Measurements from ENCODE around the gene LCN10. TPM values are rescaled to one million over a fixed set of nuclear protein-coding genes. Genes with fewer than 3 reads are reported as not detected.

Gene LCN10
- total and polyA plus RNA-seq, 9 of the 15 experiments (the other 6 are each of a cell fraction or from before 2014, with no cell fraction given): 0.10 to 0.21 (median 0.14) TPM; not detected in 6

DNA sequence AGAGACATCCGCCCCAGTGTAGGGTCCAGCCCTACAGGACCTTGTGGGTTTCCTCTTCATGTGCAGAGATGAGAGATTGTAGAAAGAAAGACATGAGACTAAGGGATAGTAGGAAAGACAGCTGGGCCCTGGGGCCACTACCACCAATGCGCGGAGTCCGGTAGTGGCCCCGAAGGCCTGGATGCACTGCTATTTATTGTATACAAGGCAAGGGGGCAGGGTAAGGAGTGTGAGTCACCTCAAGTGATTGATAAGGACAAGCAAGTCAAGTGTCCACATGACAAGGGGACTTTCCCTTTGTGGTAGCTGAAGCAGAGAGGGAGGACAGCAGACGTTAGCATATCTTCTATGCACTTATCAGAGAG is 42.2 kb upstream of the LCN10 start (continued):
- TF ChIP-seq MYNN (IDR thresholded peaks at IDR 0.05) (no peak), MYNN (CRISPR knock-in tag; IDR thresholded peaks at IDR 0.05) (no peak), HNRNPLL (IDR thresholded peaks at IDR 0.05; ENCODE audit: low read depth, low read length, poor library complexity, severe bottlenecking) (no peak), YBX1 (IDR thresholded peaks at IDR 0.05) (no peak), FOXM1 (IDR thresholded peaks at IDR 0.05; ENCODE audit: low read depth) (peak; percentile 32; the same call in 1 of the 2 replicates), FOXM1 (CRISPR knock-in tag; IDR thresholded peaks at IDR 0.05; ENCODE audit: low read depth) (no peak), ZNF124 (CRISPR knock-in tag; IDR thresholded peaks at IDR 0.05) (no peak), EWSR1 (IDR thresholded peaks at IDR 0.05; ENCODE audit: borderline replicate concordance, low read depth, partially characterized antibody) (no peak), ZBTB40 (IDR thresholded peaks at IDR 0.05) (0 out of 2 replicates have a peak, but pooled peaks have one; percentile 38), ZBTB40 (CRISPR knock-in tag; IDR thresholded peaks at IDR 0.05) (no peak), MTA2 (IDR thresholded peaks at IDR 0.05; ENCODE audit: low read depth) (no peak), ZNF740 (CRISPR knock-in tag; IDR thresholded peaks at IDR 0.05) (no peak), ZNF740 (tag; IDR thresholded peaks at IDR 0.05) (no peak), PTTG1 (tag; IDR thresholded peaks at IDR 0.05; ENCODE audit: low read depth) (no peak), CREB3L1 (IDR thresholded peaks at IDR 0.05; ENCODE audit: borderline replicate concordance, low read depth) (peak; percentile 36; the same call in 1 of the 2 replicates), KLF1 (tag; IDR thresholded peaks at IDR 0.05) (no peak), U2AF2 (optimal IDR thresholded peaks at IDR 0.05; ENCODE audit: low read depth, low read length) (no peak), ZNF324 (CRISPR knock-in tag; IDR thresholded peaks at IDR 0.05) (no peak)
